CD14-positive monocyte (primary cell): ENCODE results near the gene FOXN1. TPM values are rescaled to one million over a fixed set of nuclear protein-coding genes. Genes with fewer than 3 reads are reported as not detected.
A peak's percentile ranks its signal among the peaks of the same experiment; 100 is the strongest.

Source experiments
- DNase-seq, 3 donors: peaks; one replicate each; pipeline ENCODE4 v3.0.0-alpha.2; 2011 to 2022
- H2AFZ ChIP-seq: 2 replicates; pipeline ENCODE4 v1.6.0; 2012; ENCODE audit warnings: mild to moderate bottlenecking, low read depth, low read length, inconsistent platforms; ENCODE audit not compliant: insufficient read depth, poor library complexity, severe bottlenecking
- H3K27ac ChIP-seq, 2 donors: 1 replicate in 1 of 2; 2 replicates in 1 of 2; pipeline ENCODE4 v1.5.1; 2012 to 2013; ENCODE audit warnings: low read length in 2 of 2, control low read depth in 1 of 2, inconsistent platforms in 1 of 2, low read depth in 1 of 2, mild to moderate bottlenecking in 1 of 2
- H3K27me3 ChIP-seq, 2 donors: one replicate each; pipeline versions ENCODE4 v1.6.0 to v1.6.1; 2011 to 2013; ENCODE audit warnings: low read length in 2 of 2; ENCODE audit not compliant: control insufficient read depth in 2 of 2, insufficient read depth in 2 of 2
- H3K36me3 ChIP-seq, 2 donors: replicated peaks in 1 of 2; 1 replicate in 1 of 2; 2 replicates in 1 of 2; pipeline versions ENCODE4 v1.5.1 to v1.6.1; 2012 to 2013; ENCODE audit warnings: low read length in 2 of 2, control low read depth in 1 of 2, inconsistent platforms in 1 of 2, mild to moderate bottlenecking in 1 of 2; ENCODE audit not compliant: insufficient read depth in 2 of 2, control insufficient read depth in 1 of 2
- H3K4me1 ChIP-seq, 2 donors: 1 replicate in 1 of 2; 2 replicates in 1 of 2; pipeline versions ENCODE4 v1.5.1 to v1.6.1; 2012 to 2013; ENCODE audit warnings: low read length in 2 of 2, control low read depth in 1 of 2, inconsistent platforms in 1 of 2, mild to moderate bottlenecking in 1 of 2, moderate library complexity in 1 of 2; ENCODE audit not compliant: insufficient read depth in 2 of 2, control insufficient read depth in 1 of 2
- H3K4me2 ChIP-seq: replicated peaks from 2 replicates; pipeline ENCODE3; 2012; ENCODE audit warnings: low read length, moderate library complexity, mild to moderate bottlenecking; ENCODE audit not compliant: poor library complexity, severe bottlenecking; ENCODE audit errors: extremely low read depth
- H3K4me3 ChIP-seq, 3 experiments: fragments of 200-600 bp in 1 of 3; sonication (generic) in 1 of 3; replicated peaks in 1 of 3; 1 replicate in 2 of 3; 2 replicates in 1 of 3; pipeline ENCODE4 v1.5.1; 2011 to 2013; ENCODE audit warnings: low read length in 3 of 3, mild to moderate bottlenecking in 3 of 3, control low read depth in 2 of 3, low read depth in 2 of 3, inconsistent platforms in 1 of 3, moderate library complexity in 1 of 3
- H3K79me2 ChIP-seq: 2 replicates; pipeline ENCODE4 v1.6.0; 2012; ENCODE audit warnings: mild to moderate bottlenecking, control low read depth, inconsistent platforms, low read length, moderate library complexity; ENCODE audit not compliant: insufficient read depth
- H3K9ac ChIP-seq: 2 replicates; pipeline ENCODE4 v1.6.0; 2017; ENCODE audit warnings: low read length, mild to moderate bottlenecking; ENCODE audit not compliant: insufficient read depth, poor library complexity, severe bottlenecking
- H3K9me3 ChIP-seq, 2 donors: replicated peaks in 1 of 2; 1 replicate in 1 of 2; 2 replicates in 1 of 2; pipeline versions ENCODE4 v1.5.1 to v1.6.1; 2012 to 2013; ENCODE audit warnings: low read length in 2 of 2, control low read depth in 1 of 2; ENCODE audit not compliant: control insufficient read depth in 1 of 2, insufficient read depth in 1 of 2
- H4K20me1 ChIP-seq: 2 replicates; pipeline ENCODE4 v1.6.0; 2012; ENCODE audit warnings: mild to moderate bottlenecking, low read length, control low read depth, moderate library complexity; ENCODE audit not compliant: insufficient read depth
- H3K27ac Mint-ChIP-seq, 7 donors: one replicate each; pipeline ENCODE4 v1.8.0; 2020; ENCODE audit warnings: mild to moderate bottlenecking in 7 of 7, mixed read lengths in 7 of 7, moderate library complexity in 6 of 7, inconsistent platforms in 2 of 7
- H3K27me3 Mint-ChIP-seq, 3 donors: one replicate each; pipeline ENCODE4 v1.8.0; 2021 to 2022; ENCODE audit warnings: low read depth in 3 of 3, mild to moderate bottlenecking in 3 of 3, mixed read lengths in 3 of 3, moderate library complexity in 3 of 3, inconsistent platforms in 1 of 3
- H3K36me3 Mint-ChIP-seq, 2 donors: one replicate each; pipeline ENCODE4 v1.8.0; 2020; ENCODE audit warnings: mixed read lengths in 2 of 2, inconsistent platforms in 1 of 2, mild to moderate bottlenecking in 1 of 2
- H3K4me1 Mint-ChIP-seq: one replicate; pipeline ENCODE4 v1.8.0; 2020; ENCODE audit warnings: mild to moderate bottlenecking, mixed read lengths
- H3K4me3 Mint-ChIP-seq, 2 donors: one replicate each; pipeline ENCODE4 v1.8.0; 2020; ENCODE audit warnings: mild to moderate bottlenecking in 2 of 2, mixed read lengths in 2 of 2, moderate library complexity in 1 of 2
- H3K9me3 Mint-ChIP-seq, 7 donors: one replicate each; pipeline ENCODE4 v1.8.0; 2020 to 2022; ENCODE audit warnings: mixed read lengths in 7 of 7, mild to moderate bottlenecking in 6 of 7, moderate library complexity in 6 of 7, inconsistent platforms in 2 of 7
- WGBS: methylation state at CpG from one replicate; pipeline ENCODE4 v1.1.5; 2013; ENCODE audit warnings: missing lambda C conversion rate; ENCODE audit not compliant: insufficient coverage; 5-methylcytosine and 5-hydroxymethylcytosine counted together
- intact Hi-C, 2 donors: fragments of 100-400 bp; cut with micrococcal nuclease; formaldehyde crosslinking; loops; one replicate each; pipeline versions ENCODE4 v1.15.0 to v1.15.1; 2023
- polyA plus RNA-seq, 3 donors: library from polyadenylated mRNA; depleted of rRNA in 1 of 3; unstranded in 2 of 3; stranded (reverse) in 1 of 3; fragments of 300-500 nt in 2 of 3; fragments of >200 nt in 1 of 3; fragmentation: Illumina TruSeq in 2 of 3; gene quantifications; 1 replicate in 2 of 3; 2 replicates in 1 of 3; pipeline ENCODE4 v1.2.3, GENCODE V29; 2012 to 2021
- TF ChIP-seq, protein P1 (sequence below): fragments of 200-600 bp; IDR thresholded peaks from one replicate; pipeline ENCODE4 v1.8.0; 2022; ENCODE audit warnings: antibody characterized with exemption, mild to moderate bottlenecking

FOXN1 gene
- polyA plus RNA-seq, 3 donors = not detected

DNA sequence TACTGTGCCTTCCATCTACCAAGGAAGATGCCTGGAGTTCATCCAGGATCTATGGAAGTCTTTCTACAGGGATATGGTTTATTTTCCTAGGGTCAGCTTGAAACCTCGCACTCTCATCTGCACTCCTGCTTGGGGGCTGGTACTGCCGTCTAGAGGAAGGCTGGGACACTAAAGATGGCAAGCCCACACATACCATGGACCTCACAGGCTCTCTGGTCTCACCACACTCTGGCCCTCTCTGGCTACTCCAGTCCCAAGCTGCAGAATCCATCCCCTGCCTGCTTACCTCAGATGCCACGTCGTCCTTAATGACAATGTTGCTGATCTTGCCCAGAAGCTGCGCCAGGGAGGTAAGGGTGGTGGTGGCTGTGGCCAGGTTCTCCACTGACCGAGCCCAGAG lies 48.4 kb downstream of the FOXN1 start:
- DNase-seq = no peak
- H4K20me1 ChIP-seq = peaks cover 24% of the 10 kb centered on the region
- Mint-ChIP-seq H3K27ac (peak overlapping the region in 2 of 7 donors; percentile 7 to 73), H3K4me1 (peaks cover 29% of the 10 kb centered on the region), H3K9me3 (no peaks in the 10 kb centered on the region), H3K4me3 (no peak overlapping the region), H3K27me3 (peaks cover 0 to 2% (median 0%) of the 10 kb centered on the region in 3 donors), H3K36me3 (peaks cover 69 to 78% of the 10 kb centered on the region in 2 donors)
- 95% methylated on average over 4 of the region's 6 CpGs for WGBS
- H3K27ac ChIP-seq = no peak overlapping the region
- TF ChIP-seq, protein P1, sequence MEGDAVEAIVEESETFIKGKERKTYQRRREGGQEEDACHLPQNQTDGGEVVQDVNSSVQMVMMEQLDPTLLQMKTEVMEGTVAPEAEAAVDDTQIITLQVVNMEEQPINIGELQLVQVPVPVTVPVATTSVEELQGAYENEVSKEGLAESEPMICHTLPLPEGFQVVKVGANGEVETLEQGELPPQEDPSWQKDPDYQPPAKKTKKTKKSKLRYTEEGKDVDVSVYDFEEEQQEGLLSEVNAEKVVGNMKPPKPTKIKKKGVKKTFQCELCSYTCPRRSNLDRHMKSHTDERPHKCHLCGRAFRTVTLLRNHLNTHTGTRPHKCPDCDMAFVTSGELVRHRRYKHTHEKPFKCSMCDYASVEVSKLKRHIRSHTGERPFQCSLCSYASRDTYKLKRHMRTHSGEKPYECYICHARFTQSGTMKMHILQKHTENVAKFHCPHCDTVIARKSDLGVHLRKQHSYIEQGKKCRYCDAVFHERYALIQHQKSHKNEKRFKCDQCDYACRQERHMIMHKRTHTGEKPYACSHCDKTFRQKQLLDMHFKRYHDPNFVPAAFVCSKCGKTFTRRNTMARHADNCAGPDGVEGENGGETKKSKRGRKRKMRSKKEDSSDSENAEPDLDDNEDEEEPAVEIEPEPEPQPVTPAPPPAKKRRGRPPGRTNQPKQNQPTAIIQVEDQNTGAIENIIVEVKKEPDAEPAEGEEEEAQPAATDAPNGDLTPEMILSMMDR = no peak
- H3K79me2 ChIP-seq = peaks cover 20% of the 10 kb centered on the region
- no peak overlapping the region for H3K9ac ChIP-seq
- H3K9me3 ChIP-seq = no peaks in the 10 kb centered on the region
- peaks cover 56 to 66% of the 10 kb centered on the region in 2 donors for H3K36me3 ChIP-seq
- H3K4me1 ChIP-seq = peaks cover 28 to 33% of the 10 kb centered on the region in 2 donors
- no peak overlapping the region for H2AFZ ChIP-seq
- H3K4me3 ChIP-seq = no peak overlapping the region
- H3K27me3 ChIP-seq = no peaks in the 10 kb centered on the region
- no peak overlapping the region for H3K4me2 ChIP-seq
- intact Hi-C loops = no loop called here

DNA sequence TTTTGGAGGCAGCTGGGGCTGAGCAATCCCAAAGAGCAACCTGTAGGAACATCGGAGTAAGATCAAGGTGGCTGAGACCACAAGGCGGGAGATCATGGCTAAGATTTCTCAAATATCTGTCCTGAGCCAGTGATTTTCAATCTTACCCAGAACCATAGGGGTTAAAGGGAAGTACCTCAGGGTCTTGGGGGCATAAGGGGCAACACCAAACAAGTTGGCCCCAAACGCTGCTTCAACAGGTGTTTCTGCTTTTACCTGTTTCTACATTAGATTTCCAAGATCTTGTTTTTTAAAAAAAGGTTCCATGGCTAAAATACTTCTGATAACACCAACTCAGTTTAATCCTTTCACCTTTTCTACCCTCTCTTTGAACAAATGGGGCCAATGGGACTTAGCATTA lies 48.9 kb downstream of the FOXN1 start:
- no CpG with 5 or more reads among the region's 3 CpGs for WGBS
- Mint-ChIP-seq H3K27ac (peak overlapping the region in 1 of 7 donors; percentile 73), H3K36me3 (peaks cover 73 to 82% of the 10 kb centered on the region in 2 donors), H3K4me1 (peaks cover 24% of the 10 kb centered on the region), H3K27me3 (peaks cover 0 to 2% (median 0%) of the 10 kb centered on the region in 3 donors), H3K4me3 (no peak overlapping the region), H3K9me3 (no peaks in the 10 kb centered on the region)
- Histone ChIP-seq H3K27ac (no peak overlapping the region), H3K4me3 (no peak overlapping the region), H3K36me3 (peaks cover 60 to 70% of the 10 kb centered on the region in 2 donors), H4K20me1 (peaks cover 21% of the 10 kb centered on the region), H3K9ac (no peak overlapping the region), H3K4me2 (no peak overlapping the region), H2AFZ (no peak overlapping the region), H3K9me3 (no peaks in the 10 kb centered on the region), H3K79me2 (peaks cover 20% of the 10 kb centered on the region), H3K4me1 (peaks cover 24 to 28% of the 10 kb centered on the region in 2 donors), H3K27me3 (no peaks in the 10 kb centered on the region)
- no peak for DNase-seq
- TF ChIP-seq, protein P1 = no peak
- intact Hi-C loops = no loop called here
